Raji (cell line): ENCODE measurements around the gene CPED1.

ENCODE experiments used
- POLR2A ChIP-seq: IDR thresholded peaks from 2 replicates; pipeline ENCODE4 v1.6.1; 2011; ENCODE audit warnings: low read depth, low read length, control low read depth; ENCODE audit not compliant: insufficient read depth

Gene CPED1

DNA sequence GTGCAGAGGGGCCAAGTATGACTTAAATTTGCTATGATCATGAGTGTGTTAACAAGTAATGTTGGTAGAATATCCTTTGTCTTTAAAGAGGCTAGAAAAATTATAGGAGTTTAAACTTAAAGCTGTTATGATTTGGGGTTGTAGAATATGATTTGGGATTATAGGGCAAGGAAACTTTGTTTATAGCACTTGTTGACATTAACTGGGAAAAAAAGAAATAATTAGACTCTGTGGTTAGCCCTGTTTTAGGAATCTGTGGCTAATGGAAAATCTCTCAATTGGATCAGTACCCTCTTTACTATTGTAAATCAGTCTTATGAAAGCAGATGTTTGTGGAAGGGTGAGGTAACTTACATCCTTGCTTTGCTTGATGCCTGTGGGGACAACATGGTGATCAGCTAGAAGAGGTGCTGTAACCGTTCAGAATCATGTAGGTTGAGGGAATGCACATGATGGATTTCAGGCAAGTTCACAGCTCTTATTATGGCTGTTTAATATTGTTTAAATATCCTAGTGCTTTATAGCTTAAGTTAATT, 26.8 kb upstream of the CPED1 start:
- no peak for TF ChIP-seq POLR2A

DNA sequence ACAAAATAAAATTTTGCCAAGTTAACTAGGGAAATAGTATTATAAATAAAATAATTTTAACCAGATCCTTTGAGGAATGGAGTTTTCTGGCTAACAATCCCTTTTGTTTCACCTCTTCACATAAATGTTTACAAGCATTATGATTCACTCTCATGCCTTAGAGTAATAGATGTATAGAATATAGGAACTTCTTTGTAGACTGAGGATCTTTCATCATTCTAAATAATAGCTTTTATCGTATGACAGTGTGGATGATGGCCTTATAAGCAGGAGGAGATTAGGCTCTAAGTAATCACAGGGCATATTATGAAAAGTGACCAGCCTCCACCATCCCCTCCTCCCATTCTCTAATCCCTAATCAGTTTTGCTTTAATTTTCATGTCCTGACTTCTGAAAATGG, 24.4 kb upstream of the CPED1 start:
- TF ChIP-seq POLR2A = no peak

DNA sequence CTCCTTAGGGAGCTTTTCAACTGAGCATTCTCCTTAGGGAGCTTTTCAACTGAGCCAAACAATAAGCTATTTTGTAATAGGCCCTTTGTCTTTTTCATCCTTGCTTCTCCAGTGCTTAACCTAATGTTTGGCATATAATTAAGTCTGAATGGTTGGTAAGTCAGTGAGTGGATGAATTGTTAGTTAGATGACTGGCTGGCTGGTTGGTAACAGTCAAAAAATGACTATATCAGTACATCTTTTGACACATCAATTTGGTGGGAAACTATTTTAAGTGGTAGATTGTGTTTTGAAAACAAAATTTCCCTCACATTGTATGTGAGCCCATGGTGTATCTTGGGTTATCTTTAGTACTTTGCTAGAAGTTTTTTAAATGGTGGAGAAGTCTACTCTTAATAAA, 21.6 kb upstream of the CPED1 start:
- TF ChIP-seq POLR2A = no peak

DNA sequence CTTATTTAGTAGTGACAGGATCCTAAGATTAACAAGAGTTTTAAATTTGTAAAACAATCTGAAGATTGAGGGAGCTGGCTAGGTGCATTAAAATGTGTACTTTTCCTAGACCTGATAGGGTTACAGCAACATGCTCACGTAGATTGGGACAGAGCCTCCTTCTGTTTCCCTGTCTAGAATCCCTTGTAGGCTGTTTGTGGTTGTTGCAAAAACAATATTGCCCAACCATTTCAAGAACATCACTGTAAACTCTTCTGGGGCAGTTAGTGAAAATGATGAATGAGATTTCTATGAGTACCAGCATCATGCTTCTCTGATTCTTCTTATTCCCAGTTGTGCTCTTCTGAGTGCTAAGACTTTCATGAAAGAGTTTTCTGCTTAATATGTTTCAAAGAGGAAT, 14.7 kb upstream of the CPED1 start:
- no peak for TF ChIP-seq POLR2A

DNA sequence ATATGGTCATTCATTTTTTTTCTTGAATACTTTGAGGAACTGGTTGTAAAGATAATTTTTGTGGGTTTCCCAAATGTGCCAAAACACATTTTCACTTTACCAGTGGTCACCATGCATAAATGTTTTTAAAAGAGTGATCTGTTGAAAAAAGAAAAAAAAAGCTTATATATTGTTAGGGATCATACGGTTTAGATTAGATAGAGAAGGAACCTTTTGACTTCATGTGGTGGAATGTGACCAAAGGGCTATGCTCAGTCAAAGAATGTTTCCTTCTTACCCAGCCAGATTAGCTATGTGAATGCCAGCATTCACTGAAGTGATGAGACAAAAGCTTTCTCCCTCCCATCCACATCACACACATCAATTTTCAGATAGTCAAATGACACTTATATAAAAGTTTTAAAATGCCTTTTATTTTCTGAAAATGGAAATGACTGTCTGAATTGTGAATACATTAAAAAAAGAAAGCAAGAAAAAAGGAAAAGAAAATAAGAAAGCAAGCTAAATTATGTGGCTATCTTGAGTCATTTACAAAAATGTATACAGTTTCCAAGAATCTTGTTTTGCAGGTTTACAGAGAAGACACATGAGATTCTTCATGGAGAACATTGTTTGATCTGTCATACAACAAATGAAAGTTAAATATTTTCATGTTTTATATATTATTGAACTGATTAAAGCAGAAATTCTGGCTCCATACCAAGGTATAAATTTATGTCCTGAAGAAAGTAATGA, 8.6 kb upstream of the CPED1 start:
- TF ChIP-seq POLR2A = no peak

DNA sequence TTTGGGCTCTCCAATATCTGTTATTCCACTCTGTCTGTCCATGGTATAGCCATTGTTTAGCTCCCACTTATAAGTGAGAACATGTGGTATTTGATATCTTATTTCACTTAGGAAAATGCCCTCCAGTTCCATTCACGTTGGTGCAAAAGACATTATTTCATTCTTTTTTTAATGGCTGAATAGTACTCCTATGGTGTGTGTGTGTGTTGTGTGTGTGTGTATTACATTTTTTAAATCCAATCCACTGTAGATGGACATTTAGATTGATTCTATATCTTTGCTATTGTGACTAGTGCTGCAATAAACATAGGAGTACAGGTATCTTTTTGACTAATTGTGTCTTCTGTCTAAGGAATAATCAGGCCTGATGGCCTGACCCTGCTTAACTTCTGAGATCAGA, 7.4 kb upstream of the CPED1 start:
- TF ChIP-seq POLR2A = no peak

DNA sequence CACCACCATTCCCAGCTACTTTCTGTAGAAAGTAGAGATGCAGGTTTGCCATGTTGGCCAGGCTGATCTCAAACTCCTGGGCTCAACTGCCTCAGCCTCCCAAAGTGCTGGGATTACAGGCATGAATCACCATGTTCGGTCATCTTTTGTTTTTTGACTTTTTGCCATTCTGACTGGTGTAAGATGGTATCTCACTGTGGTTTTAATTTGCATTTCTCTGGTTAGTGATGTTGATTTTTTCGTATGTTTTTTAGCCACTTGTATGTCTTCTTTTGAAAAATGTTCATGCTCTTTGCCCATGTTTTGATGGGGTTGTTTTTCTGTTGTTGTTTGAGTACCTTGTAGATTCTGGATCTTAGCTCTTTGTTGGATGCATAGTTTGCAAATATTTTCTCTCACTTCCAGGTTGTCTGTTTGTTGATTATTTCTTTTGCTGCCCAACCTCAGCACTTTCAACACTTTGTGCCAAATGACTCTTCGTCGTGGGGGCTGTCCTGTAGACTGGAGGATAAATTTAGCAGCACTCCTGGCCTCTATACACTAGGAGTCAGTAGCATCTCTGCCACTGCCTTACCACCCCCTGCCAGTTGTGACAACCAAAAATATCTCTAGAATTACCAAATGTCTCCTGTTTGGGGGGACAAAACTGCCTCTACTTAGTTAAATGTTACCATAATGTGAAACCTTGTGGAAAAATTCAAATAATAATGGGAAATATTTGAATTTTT, 6.5 kb upstream of the CPED1 start:
- TF ChIP-seq POLR2A = no peak

DNA sequence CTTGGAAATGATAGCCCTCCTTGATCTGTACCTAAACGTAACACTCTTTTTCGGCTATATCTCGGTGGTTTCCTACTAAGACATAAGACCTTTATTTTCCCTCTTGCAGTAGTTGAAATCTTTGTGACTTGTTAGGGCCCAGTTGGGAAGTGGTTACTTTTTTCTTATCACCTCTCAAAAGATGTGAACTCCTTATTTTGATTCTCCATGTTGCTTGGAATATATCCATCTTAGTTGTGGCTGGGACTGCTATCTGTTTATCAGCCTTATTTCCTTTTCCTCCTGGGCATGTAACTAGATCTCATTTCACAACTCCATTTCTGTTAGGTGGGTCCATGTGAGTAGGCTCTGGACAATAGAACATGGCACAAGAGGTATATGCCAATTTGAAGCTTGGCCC, 4.1 kb upstream of the CPED1 start:
- no peak for TF ChIP-seq POLR2A

DNA sequence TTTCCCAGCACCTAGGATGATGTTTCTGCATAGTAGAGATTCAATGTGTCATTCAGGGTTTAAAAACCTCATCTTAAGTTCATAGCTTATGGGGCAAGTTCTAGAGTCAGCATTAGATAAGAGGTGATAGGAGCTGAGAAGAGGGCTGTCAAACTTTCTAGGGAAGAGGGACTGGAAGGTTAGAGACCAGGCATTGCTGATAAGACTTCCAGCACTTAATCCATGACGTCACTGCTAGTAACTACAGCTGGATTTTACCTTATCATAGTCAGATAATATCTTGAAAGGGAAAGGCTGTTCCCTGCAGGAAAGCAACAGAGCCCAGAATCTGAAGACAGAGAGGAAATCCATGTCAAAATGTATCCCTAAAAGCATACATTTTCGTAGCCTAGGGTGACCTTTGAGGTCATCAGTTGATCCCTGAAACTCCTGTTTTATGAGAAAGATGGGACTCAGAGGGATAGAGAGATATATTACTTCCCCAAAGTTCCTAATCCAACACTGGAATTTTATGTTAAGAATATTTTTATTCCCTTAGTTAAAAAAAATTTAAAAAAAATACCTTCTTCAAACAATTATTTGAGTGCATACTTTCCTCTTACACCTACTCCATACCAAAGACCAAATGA, 3.3 kb upstream of the CPED1 start:
- TF ChIP-seq POLR2A = no peak

DNA sequence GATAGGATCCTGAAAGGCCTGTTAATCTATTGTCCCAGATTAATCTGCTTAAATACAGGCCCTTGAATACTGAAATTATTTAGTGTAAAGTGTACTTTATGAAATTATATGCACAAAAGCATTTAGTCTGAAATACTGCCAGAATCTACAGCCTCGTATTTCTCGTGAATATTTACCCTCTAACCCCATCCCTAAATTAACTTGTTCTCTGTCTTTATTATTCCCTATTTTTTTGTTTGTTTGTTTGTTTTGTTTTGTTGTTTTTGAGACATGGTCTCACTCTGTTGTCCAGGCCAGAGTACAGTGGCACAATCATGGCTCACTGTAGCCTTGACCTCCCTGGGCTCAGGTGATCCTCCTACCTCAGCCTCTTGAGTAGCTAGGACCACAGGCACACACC, 2.7 kb upstream of the CPED1 start:
- no peak for TF ChIP-seq POLR2A

DNA sequence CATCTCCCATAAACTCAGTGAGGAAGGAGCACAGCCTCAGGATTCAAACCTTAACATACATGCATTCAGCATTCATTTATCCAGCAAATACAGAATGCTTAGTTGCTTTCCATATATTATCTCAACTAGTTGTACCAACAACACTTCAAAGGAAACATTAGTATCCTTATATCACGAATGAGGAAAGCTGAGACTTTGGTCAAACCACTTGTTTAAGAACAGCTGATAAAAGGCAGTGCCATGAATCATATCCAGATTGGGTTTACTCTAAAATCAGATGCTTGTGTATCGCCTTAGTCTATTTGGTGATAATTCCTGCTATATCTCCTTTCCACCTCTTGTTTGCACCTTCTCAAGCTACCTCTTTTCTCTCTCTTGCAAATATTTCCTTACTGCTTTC, 1.9 kb upstream of the CPED1 start:
- TF ChIP-seq POLR2A = no peak

DNA sequence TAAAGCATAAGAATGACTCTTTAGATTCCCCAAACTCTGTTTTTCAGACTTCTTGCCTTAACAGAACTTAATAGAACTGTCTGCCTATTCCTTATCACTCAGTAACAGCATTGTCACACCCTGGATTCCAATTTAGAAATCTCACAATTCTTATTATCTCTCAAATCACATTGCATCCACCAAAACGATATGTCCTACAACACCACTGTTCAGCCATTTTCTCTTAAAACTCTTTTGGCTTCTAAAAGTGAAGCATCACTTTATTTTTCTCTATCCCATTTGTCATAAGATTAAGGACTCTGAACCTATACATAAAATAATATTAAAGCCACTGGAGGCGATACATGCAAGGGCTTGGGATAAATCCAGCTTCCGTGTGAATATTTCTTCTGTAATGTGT, 1.2 kb upstream of the CPED1 start:
- TF ChIP-seq POLR2A = no peak

DNA sequence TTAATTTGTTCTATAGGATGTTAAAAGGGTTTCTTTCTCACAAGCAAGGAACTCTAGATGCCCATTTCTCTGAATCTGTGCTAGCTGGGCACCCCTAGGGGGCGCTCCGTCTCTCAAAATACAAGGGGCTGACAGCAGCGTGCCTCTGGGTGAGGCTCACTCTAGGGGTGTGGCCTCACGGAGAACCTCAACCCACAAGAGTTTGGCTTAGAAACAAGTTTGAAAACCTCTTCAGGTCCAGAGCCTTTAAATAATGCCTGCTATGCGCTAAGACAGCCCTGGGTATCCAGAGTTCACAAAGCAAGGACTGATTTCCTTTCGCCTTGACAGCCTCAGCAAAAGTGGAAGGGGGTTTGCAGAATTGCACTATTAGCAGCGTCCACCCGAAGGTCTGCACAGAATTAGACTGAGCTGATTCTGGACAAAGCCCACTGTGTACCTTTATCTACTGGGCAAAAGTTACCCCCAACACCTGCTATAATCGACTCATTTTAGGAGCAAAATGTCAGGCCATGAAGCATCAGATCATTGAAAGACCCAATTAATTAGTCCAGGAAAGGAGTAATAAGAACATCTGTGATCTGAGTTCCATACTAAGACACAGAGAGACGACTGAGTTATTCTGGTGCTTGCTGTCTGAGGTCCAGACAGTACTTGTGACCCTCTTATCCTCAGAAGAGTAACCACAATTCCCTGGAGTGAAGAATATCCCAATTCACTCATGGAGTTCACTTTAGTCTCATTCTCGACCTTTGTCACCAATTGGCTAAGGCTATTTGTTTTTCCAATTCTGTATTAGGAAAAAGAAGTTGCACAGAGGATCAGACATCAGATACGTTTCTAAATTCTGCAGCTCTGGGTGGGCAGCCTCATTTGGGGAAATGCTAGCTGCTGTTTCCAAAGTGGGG, 574 bp upstream of the CPED1 start:
- TF ChIP-seq POLR2A = no peak

DNA sequence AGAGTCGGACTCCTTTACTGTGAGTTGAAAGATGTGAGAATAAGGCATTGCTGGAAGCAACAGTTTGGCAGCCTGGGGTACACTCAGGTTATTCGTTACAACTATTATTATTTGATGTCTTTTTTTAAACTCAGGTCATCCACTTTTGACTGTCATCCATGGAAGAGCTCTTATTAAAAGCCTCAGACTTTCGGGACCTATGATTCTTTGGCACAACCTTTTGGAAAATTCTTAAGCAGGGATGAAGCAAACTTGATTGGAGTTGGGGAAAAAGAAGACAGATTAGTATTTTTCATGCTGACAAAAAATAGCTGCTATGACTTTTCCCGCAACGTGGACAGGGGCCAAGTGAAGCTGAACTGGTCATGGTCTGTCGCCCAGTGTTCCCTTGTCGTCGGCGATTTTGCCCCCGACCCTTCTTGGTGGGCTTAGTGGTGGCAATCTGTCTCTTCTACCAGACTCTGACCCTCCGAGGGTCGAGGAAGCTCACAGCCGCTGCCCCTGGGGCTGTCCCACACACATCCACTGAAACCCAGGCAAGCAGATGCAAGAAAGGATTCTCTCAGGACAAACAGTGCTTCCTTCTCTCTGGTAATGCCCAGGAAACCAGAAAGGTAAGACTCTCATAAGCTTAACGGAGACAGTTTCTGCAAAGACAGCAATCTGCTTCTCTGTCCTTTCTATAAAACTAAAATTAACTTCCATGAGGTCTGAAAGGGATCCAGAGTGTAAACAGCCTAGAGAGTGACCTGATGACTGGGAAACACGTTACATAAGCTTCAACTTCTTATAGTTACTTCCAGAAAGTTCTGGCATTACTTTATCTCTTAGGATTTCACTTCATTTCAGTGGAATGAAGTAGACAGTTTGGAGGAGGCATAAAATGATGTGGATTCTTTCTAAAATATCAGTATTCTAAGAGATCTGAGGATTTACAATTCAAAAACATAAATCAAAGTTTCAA, 1.0 kb downstream of the CPED1 start:
- no peak for TF ChIP-seq POLR2A
